ENCODE data around the gene STK24. TPM values are rescaled to one million over a fixed set of nuclear protein-coding genes. Genes with fewer than 3 reads are reported as not detected.

Gene STK24
- total RNA-seq, 1 donor from 2014 or later: 92.3 TPM

DNA sequence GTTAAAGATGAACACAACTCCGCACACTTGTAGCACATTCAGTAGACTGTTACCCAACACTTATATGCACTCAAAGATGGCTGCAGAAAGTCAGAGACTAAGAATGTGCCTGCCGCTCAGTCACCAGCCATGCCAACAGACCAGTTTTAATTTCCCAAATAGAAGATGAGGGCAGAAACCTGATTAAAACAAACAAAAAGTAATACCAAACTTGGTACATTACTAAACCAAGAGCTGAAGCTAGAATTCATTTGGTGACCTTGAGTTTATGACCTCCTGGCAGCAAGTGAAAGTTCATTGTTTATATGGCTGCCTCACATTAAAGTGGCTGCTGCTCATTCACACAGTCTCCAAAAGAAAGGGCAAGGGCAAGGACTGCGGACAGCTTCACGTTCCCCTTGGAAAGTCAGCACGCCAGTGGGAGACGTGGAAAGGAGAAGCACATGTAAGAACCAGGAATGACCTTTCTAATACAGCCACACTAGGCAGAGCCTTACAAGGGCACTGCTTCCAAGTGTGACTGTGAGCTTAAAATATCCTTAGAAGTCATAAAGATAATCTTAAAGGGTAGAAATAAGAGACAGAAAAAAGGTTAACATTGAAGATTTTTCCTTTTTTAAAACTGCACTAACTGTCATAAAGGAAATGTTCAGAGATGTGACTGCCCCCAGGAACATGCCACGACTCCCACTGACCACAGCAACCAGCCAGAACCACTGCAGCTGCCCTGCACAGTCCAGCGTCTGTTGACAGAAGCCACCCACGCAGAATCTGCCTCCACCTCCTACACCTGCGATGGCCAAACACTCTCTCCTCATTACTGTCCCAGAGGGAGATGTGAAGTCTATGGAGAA, 73.5 kb downstream of the STK24 start:
- H3K36me3 Mint-ChIP-seq (ENCODE audit: low read depth, unreplicated experiment): peaks cover 7% of the 10 kb centered on the region
- no peak overlapping the region for H3K4me3 Mint-ChIP-seq (ENCODE audit: unreplicated experiment)
- peaks cover 54% of the 10 kb centered on the region for H3K4me1 Mint-ChIP-seq (ENCODE audit: unreplicated experiment)
- H3K27ac Mint-ChIP-seq (ENCODE audit: unreplicated experiment): peak overlapping the region; percentile 19
- TF ChIP-seq, protein P1, sequence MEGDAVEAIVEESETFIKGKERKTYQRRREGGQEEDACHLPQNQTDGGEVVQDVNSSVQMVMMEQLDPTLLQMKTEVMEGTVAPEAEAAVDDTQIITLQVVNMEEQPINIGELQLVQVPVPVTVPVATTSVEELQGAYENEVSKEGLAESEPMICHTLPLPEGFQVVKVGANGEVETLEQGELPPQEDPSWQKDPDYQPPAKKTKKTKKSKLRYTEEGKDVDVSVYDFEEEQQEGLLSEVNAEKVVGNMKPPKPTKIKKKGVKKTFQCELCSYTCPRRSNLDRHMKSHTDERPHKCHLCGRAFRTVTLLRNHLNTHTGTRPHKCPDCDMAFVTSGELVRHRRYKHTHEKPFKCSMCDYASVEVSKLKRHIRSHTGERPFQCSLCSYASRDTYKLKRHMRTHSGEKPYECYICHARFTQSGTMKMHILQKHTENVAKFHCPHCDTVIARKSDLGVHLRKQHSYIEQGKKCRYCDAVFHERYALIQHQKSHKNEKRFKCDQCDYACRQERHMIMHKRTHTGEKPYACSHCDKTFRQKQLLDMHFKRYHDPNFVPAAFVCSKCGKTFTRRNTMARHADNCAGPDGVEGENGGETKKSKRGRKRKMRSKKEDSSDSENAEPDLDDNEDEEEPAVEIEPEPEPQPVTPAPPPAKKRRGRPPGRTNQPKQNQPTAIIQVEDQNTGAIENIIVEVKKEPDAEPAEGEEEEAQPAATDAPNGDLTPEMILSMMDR (IDR thresholded peaks at IDR 0.05; ENCODE audit: unreplicated experiment): no peak
- H3K27me3 Mint-ChIP-seq (ENCODE audit: unreplicated experiment): peaks cover 7% of the 10 kb centered on the region
- DNase-seq (ENCODE audit: low spot score): no peak
- H3K9me3 Mint-ChIP-seq (ENCODE audit: unreplicated experiment): no peaks in the 10 kb centered on the region

DNA sequence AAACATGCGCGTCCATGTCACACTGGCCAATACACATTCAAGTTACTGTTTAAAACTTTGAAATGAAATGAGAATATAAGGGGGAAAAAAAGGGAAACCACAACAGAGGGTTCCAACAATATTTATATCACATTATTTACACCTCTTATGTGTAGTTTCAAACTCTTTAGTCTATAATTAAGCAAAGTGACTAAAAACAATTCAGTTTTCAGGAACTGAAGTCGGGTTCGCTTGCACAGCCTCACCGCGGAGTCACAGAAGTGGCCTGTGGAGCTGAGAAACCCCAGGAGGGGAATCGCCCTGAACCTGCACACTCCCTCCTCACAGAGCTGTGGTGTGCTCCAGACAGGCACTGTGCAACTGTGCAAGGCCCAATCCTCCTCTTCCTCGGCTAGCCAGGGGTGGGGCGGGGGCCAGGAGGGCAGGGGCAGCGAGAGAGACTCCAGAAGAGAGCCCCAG, 75.9 kb downstream of the STK24 start:
- no peak for DNase-seq (ENCODE audit: low spot score)
- TF ChIP-seq, protein P1 (IDR thresholded peaks at IDR 0.05; ENCODE audit: unreplicated experiment): no peak
- Mint-ChIP-seq H3K4me1 (ENCODE audit: unreplicated experiment) (peaks cover 32% of the 10 kb centered on the region), H3K27me3 (ENCODE audit: unreplicated experiment) (peaks cover 7% of the 10 kb centered on the region), H3K27ac (ENCODE audit: unreplicated experiment) (no peak overlapping the region), H3K9me3 (ENCODE audit: unreplicated experiment) (no peaks in the 10 kb centered on the region), H3K36me3 (ENCODE audit: low read depth, unreplicated experiment) (peaks cover 12% of the 10 kb centered on the region), H3K4me3 (ENCODE audit: unreplicated experiment) (no peak overlapping the region)

DNA sequence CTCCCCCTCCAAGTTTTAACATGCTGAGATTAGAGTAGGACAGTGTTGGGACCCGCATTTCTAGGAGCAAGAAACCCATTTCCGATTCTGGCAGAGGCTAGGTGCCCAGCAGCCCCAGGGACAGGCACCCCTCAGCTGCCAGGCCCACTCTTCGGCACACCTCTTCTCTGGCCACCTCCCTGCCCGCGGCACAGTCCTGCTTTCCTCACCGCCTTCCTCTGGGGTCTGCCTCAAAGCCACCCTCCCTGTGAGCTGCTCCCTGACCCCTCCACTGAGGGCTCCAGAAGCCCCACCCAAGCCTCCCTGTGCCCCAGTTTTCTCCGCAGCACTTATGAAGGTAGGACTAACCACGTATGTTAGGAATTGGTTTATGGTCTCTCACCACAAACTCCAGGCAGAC, 79.9 kb downstream of the STK24 start:
- no peaks in the 10 kb centered on the region for H3K9me3 Mint-ChIP-seq (ENCODE audit: unreplicated experiment)
- peaks cover 12% of the 10 kb centered on the region for H3K36me3 Mint-ChIP-seq (ENCODE audit: low read depth, unreplicated experiment)
- no peak overlapping the region for H3K27ac Mint-ChIP-seq (ENCODE audit: unreplicated experiment)
- no peak for DNase-seq (ENCODE audit: low spot score)
- H3K27me3 Mint-ChIP-seq (ENCODE audit: unreplicated experiment): peaks cover 8% of the 10 kb centered on the region
- TF ChIP-seq, protein P1 (IDR thresholded peaks at IDR 0.05; ENCODE audit: unreplicated experiment): no peak
- no peak overlapping the region for H3K4me3 Mint-ChIP-seq (ENCODE audit: unreplicated experiment)
- peaks cover 17% of the 10 kb centered on the region for H3K4me1 Mint-ChIP-seq (ENCODE audit: unreplicated experiment)

DNA sequence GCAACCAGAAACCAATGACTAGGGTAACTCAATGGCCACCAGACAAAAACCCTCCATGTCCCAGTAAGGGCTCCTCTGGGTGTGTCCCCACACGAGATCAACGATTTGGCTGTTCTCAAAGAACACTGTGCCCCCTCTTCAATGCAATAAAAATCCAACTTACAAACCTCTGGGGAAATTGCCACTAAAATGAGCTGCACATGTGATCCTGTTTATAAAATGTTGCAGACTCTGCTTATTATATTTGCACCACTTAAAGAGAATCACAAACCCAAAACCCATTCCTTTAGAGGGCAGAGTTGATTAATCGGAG, 80.5 kb downstream of the STK24 start:
- H3K4me1 Mint-ChIP-seq (ENCODE audit: unreplicated experiment): peaks cover 22% of the 10 kb centered on the region
- H3K27ac Mint-ChIP-seq (ENCODE audit: unreplicated experiment): no peak overlapping the region
- H3K27me3 Mint-ChIP-seq (ENCODE audit: unreplicated experiment): peaks cover 8% of the 10 kb centered on the region
- TF ChIP-seq, protein P1 (IDR thresholded peaks at IDR 0.05; ENCODE audit: unreplicated experiment): no peak
- no peak for DNase-seq (ENCODE audit: low spot score)
- H3K36me3 Mint-ChIP-seq (ENCODE audit: low read depth, unreplicated experiment): peaks cover 12% of the 10 kb centered on the region
- H3K4me3 Mint-ChIP-seq (ENCODE audit: unreplicated experiment): no peak overlapping the region
- no peaks in the 10 kb centered on the region for H3K9me3 Mint-ChIP-seq (ENCODE audit: unreplicated experiment)

Data from endothelial cell (in vitro differentiated cells).